Measurements from ENCODE around the gene SLC9A4. TPM values are rescaled to one million over a fixed set of nuclear protein-coding genes. Genes with fewer than 3 reads are reported as not detected.

The SLC9A4 gene
- total RNA-seq, 4 donors from 2014 or later: 0.24 to 1.3 (median 0.36) TPM; not detected in 1

DNA sequence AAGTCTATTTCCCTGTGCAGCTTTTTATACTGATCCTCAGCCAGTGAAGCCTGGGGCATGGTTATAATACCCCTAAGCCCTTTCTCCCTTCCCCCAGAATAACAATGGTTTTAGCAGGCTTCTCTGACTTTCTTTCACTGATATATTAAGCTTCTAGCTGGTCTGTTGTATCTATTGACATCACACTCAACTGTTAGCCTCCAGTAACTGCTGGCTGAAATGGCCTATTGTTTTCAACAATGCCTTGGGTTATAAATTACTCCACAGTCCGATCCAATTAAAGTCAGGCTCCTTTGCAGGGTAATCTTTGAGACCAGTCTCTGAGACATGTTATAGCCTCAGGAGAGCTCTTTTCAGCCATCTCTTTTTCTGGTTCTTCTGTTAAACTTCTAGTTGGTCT is 2.9 kb upstream of the SLC9A4 start:
- Histone ChIP-seq H3K4me1 (no peaks in the 10 kb centered on the region), H3K27me3 (peaks cover 5% of the 10 kb centered on the region), H3K4me3 (no peak overlapping the region), H3K36me3 (no peaks in the 10 kb centered on the region), H3K9me3 (no peaks in the 10 kb centered on the region), H3K27ac (no peak overlapping the region)
- 62% methylated on average over 1 of the region's 1 CpG for WGBS
- DNase-seq (ENCODE audit: low spot score in 2 of 2): no peak
- TF ChIP-seq, protein P1, sequence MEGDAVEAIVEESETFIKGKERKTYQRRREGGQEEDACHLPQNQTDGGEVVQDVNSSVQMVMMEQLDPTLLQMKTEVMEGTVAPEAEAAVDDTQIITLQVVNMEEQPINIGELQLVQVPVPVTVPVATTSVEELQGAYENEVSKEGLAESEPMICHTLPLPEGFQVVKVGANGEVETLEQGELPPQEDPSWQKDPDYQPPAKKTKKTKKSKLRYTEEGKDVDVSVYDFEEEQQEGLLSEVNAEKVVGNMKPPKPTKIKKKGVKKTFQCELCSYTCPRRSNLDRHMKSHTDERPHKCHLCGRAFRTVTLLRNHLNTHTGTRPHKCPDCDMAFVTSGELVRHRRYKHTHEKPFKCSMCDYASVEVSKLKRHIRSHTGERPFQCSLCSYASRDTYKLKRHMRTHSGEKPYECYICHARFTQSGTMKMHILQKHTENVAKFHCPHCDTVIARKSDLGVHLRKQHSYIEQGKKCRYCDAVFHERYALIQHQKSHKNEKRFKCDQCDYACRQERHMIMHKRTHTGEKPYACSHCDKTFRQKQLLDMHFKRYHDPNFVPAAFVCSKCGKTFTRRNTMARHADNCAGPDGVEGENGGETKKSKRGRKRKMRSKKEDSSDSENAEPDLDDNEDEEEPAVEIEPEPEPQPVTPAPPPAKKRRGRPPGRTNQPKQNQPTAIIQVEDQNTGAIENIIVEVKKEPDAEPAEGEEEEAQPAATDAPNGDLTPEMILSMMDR (IDR thresholded peaks at IDR 0.05): no peak
- TF ChIP-seq POLR2AphosphoS5 (IDR thresholded peaks at IDR 0.05) (no peak), POLR2A (IDR thresholded peaks at IDR 0.05) (no peak), EP300 (IDR thresholded peaks at IDR 0.05) (no peak)

DNA sequence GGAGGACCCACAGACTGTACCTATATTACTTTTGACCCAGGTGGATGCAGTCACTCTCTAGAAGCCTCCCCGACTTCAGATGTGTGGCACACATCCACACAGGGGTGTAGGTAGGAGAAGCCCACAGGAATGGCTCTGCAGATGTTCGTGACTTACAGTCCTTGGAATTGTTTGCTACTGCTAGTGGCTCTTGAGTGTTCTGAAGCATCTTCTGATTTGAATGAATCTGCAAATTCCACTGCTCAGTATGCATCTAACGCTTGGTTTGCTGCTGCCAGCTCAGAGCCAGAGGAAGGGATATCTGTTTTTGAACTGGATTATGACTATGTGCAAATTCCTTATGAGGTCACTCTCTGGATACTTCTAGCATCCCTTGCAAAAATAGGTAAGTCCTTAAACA is 605 bp downstream of the SLC9A4 start:
- TF ChIP-seq EP300 (IDR thresholded peaks at IDR 0.05) (no peak), POLR2A (IDR thresholded peaks at IDR 0.05) (no peak), POLR2AphosphoS5 (IDR thresholded peaks at IDR 0.05) (no peak)
- TF ChIP-seq, protein P1 (IDR thresholded peaks at IDR 0.05): no peak
- no peaks in the 10 kb centered on the region for H3K9me3 ChIP-seq
- H3K27me3 ChIP-seq: peaks cover 5% of the 10 kb centered on the region

DNA sequence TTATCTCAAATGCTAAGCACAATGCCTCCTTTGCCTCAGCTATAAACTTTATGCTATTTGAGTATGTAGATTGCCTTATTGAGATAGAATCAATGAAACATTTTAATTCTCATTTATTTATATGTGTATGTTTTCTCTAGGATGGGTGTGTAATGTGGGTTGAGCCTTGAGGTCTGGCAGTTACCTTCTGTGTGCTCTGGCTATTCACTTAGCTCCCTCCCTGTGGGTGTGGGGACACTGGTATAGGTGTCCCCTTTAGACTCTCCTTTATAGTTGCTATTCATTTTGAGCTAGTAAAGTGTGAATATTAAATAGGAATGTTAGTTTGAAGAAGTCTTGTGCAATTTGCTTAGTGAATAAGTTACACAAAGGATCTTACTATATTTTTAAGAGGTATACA is 1.8 kb downstream of the SLC9A4 start:
- no peaks in the 10 kb centered on the region for H3K9me3 ChIP-seq
- H3K36me3 ChIP-seq: no peaks in the 10 kb centered on the region
- H3K27ac ChIP-seq: no peak overlapping the region
- H3K4me1 ChIP-seq: no peaks in the 10 kb centered on the region
- TF ChIP-seq POLR2AphosphoS5 (IDR thresholded peaks at IDR 0.05) (no peak), EP300 (IDR thresholded peaks at IDR 0.05) (no peak), POLR2A (IDR thresholded peaks at IDR 0.05) (no peak)
- TF ChIP-seq, protein P1 (IDR thresholded peaks at IDR 0.05): no peak
- peaks cover 5% of the 10 kb centered on the region for H3K27me3 ChIP-seq
- H3K4me3 ChIP-seq: no peak overlapping the region
- DNase-seq (ENCODE audit: low spot score in 2 of 2): no peak

More for the DNA sequence above, 605 bp downstream of the SLC9A4 start:
- H3K36me3 ChIP-seq: no peaks in the 10 kb centered on the region
- H3K4me3 ChIP-seq: no peak overlapping the region
- H3K4me1 ChIP-seq: no peaks in the 10 kb centered on the region
- no peak overlapping the region for H3K27ac ChIP-seq
- WGBS: 81% methylated on average over 3 of the region's 3 CpGs
- no peak for DNase-seq (ENCODE audit: low spot score in 2 of 2)

DNA sequence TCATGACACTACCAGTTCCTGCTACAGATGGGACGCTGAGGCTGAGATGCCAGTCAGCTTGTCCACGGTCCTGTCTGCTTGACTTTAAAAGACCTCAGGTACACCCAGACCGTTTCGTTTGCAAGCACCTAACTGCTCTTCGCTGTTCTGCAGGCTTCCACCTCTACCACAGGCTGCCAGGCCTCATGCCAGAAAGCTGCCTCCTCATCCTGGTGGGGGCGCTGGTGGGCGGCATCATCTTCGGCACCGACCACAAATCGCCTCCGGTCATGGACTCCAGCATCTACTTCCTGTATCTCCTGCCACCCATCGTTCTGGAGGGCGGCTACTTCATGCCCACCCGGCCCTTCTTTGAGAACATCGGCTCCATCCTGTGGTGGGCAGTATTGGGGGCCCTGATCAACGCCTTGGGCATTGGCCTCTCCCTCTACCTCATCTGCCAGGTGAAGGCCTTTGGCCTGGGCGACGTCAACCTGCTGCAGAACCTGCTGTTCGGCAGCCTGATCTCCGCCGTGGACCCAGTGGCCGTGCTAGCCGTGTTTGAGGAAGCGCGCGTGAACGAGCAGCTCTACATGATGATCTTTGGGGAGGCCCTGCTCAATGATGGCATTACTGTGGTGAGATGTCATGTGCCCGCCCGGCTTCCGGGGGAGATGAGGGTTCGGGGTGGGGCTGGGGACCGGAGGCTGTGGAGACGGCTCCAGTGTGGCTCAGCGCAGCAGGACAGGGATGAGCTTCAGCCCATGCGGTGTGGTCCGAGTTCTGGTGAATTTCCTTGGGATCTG is 5.9 kb downstream of the SLC9A4 start:
- 89% methylated on average over 28 of the region's 36 CpGs for WGBS
- Histone ChIP-seq H3K36me3 (no peaks in the 10 kb centered on the region), H3K4me3 (no peak overlapping the region), H3K9me3 (no peaks in the 10 kb centered on the region), H3K27ac (no peak overlapping the region), H3K27me3 (no peaks in the 10 kb centered on the region), H3K4me1 (no peaks in the 10 kb centered on the region)
- no peak for DNase-seq (ENCODE audit: low spot score in 2 of 2)
- TF ChIP-seq POLR2A (IDR thresholded peaks at IDR 0.05) (no peak), EP300 (IDR thresholded peaks at IDR 0.05) (no peak), POLR2AphosphoS5 (IDR thresholded peaks at IDR 0.05) (no peak)
- TF ChIP-seq, protein P1 (IDR thresholded peaks at IDR 0.05): no peak

DNA sequence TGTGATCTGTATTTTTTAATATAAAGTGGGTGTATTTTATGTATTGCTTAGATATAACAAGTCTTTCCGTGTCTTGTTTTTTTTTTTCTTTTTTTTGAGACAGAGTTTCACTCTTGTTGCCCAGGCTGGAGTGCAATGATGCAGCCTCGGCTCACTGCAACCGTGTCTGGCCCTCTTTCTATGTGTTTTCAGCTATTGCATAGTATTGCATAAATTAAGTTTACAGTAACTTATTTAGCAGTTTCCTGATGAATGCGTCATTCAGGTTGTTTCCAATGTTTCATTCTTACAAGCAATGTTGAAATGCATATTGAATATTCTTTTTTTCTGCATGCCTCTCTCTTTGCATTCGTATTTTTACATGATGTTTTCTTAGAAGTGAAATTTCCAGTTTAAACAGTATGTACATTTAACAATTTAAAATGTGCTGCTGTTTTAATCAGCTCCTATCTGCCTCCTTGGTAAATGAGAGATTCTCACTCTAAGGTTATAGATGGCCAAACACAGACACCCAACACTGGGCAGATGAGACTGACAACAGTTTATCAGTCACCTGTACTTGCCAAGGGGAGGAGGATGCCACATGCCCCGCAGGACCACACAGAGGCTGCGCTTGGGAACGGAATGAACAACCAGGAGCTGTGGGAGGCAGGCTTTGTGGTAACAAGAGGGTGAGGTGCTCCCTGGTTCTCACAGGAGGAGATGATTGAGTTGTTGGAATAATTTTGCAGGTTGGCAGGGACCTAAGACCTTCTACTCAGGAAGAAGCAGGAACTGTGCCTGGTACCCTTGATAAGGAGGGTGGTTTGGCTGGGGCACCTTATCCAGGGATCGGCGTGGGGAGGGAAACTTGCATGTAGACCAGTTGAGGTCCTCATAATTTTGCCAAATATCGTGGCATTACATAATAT is 7.5 kb downstream of the SLC9A4 start:
- Histone ChIP-seq H3K27ac (no peak overlapping the region), H3K4me1 (no peaks in the 10 kb centered on the region), H3K9me3 (no peaks in the 10 kb centered on the region), H3K27me3 (no peaks in the 10 kb centered on the region), H3K36me3 (no peaks in the 10 kb centered on the region), H3K4me3 (no peak overlapping the region)
- no peak for DNase-seq (ENCODE audit: low spot score in 2 of 2)
- 83% methylated on average over 11 of the region's 11 CpGs for WGBS
- TF ChIP-seq, protein P1 (IDR thresholded peaks at IDR 0.05): no peak
- no peak for TF ChIP-seq POLR2A (IDR thresholded peaks at IDR 0.05)
- no peak for TF ChIP-seq EP300 (IDR thresholded peaks at IDR 0.05)
- TF ChIP-seq POLR2AphosphoS5 (IDR thresholded peaks at IDR 0.05): no peak
